Measurements from ENCODE around the gene ATG4C. TPM values are rescaled to one million over a fixed set of nuclear protein-coding genes. Genes with fewer than 3 reads are reported as not detected.
A peak's percentile ranks its signal among the peaks of the same experiment; 100 is the strongest.
"Not testable (repeated sequence)": the region's sequence is repeated elsewhere in the genome, so short reads cannot be mapped to it uniquely, and the experiment has no call there.

ATG4C gene
- total and polyA plus RNA-seq, 2 experiments from 2014 or later: 9.0 to 14.7 TPM

DNA sequence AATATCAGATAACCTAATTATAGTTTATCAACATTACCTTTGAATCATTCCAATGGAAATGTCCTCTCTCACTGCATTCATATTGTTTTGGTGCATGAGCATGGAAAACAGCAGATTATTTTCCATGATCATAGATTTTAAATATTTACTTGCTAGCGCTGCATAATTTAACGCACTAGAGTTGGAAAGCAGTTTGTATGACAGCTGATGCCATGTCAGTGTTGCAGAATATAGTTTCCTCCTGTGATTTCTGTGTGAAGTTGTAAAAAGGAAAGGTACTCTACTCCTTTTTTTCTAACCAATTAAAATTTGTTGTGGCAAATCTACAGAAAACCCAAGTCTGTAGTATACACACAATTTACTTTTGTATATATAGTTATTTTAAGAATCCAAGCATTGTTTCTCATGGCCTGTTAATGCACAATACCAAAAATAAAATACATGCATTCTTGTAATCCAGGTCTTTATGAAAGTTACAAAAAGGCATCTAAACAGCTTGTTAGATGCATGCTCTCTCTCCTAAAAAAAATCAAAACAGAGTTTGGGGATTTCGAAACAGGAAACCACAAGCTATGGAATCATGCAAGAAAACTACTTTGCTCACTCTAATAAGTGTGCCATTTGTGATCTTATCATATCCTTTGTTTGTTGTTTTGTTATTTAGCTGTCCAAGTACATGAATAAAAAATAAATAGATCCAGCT is 1.9 kb upstream of the ATG4C start:
- H3K27ac ChIP-seq: no peak overlapping the region
- DNase-seq (ENCODE audit: low read depth in 1 of 2, low spot score in 1 of 2): peak in 1 of 2 donors; percentile 87
- TF ChIP-seq, protein P1, sequence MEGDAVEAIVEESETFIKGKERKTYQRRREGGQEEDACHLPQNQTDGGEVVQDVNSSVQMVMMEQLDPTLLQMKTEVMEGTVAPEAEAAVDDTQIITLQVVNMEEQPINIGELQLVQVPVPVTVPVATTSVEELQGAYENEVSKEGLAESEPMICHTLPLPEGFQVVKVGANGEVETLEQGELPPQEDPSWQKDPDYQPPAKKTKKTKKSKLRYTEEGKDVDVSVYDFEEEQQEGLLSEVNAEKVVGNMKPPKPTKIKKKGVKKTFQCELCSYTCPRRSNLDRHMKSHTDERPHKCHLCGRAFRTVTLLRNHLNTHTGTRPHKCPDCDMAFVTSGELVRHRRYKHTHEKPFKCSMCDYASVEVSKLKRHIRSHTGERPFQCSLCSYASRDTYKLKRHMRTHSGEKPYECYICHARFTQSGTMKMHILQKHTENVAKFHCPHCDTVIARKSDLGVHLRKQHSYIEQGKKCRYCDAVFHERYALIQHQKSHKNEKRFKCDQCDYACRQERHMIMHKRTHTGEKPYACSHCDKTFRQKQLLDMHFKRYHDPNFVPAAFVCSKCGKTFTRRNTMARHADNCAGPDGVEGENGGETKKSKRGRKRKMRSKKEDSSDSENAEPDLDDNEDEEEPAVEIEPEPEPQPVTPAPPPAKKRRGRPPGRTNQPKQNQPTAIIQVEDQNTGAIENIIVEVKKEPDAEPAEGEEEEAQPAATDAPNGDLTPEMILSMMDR (IDR thresholded peaks at IDR 0.05; ENCODE audit: low read depth, low read length): no peak
- no peaks in the 10 kb centered on the region for H3K27me3 ChIP-seq
- peaks cover 10% of the 10 kb centered on the region for H3K4me1 ChIP-seq (ENCODE audit: low read depth)
- H3K9me3 ChIP-seq (ENCODE audit: low read depth): no peaks in the 10 kb centered on the region
- H3K4me3 ChIP-seq: no peak overlapping the region
- H3K36me3 ChIP-seq: no peaks in the 10 kb centered on the region

DNA sequence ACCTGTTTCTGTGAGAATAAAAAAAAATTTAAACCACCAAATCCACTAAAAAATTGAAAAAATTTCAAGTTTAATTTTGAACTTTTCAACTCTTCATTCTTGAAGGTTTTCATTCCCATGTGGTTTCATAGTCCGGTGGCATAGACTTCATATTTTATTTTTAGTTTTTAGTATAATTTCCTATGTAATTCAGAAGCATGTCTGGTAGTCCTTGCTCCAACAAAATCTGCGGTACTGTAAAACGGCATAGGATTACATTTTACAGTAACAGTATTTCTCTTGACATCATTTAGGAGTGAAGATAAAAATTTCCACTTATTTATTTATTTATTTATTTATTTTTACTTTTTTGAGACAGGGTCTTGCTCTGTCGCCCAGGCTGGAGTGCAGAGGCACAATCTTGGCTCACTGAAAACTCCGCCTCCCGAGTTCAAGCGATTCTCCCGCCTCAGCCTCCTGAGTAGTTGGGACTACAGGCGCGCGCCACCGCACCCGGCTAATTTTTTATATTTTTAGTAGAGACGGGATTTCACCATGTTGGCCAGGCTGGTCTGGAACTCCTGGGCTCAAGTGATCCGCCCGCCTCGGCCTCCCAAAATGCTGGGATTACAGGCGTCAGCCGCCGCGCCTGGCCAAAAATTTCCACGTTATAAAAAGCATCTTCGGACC is 1.3 kb upstream of the ATG4C start:
- not testable (repeated sequence) for H3K27me3 ChIP-seq; H3K4me1 ChIP-seq (ENCODE audit: low read depth); H3K4me3 ChIP-seq; H3K36me3 ChIP-seq; H3K27ac ChIP-seq; DNase-seq (ENCODE audit: low read depth in 1 of 2, low spot score in 1 of 2); H3K9me3 ChIP-seq (ENCODE audit: low read depth)

DNA sequence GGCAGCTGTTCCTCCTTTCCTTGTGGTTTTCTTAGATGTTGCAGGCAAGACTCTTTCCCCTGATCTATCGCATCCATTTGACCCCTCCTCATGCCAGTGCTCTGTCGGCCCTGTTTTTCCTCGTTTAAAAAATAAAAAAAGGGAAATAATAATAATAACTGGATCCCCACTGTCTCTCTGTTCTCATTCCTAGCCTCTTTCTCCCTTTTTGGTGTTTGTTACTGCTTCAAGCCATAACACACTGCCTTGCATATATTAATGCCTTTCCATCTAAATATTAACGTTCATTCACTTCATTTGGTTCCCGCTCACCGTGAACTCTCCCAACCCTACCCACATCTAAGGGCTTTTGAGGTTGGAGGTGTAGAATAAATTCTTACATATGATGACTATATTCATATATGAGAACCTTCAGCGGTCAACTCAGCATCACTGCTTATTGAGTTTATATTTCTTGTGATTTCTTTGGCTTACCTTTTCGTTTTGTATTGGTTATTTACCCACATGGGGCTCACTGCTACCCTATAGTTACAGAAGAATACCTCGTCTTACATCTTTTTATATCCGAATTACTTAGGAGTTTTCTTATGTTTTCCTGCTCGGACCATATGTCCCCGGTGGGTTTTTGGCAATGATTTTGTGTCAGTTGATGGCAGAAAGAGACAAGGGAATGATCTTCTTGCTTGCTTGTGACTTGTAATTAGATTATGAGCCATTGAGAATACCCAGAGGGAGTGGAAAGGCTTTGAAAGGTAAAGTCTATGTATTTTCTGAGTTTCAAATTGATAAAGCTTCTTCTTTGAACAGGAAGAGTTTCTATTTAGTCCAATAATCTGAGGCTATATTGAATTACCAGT is 805 bp downstream of the ATG4C start:
- no peaks in the 10 kb centered on the region for H3K27me3 ChIP-seq
- no peaks in the 10 kb centered on the region for H3K36me3 ChIP-seq
- no peaks in the 10 kb centered on the region for H3K9me3 ChIP-seq (ENCODE audit: low read depth)
- peak overlapping the region; percentile 97 for H3K27ac ChIP-seq
- TF ChIP-seq, protein P1 (IDR thresholded peaks at IDR 0.05; ENCODE audit: low read depth, low read length): no peak
- peak in 1 of 2 donors; percentile 25 for DNase-seq (ENCODE audit: low read depth in 1 of 2, low spot score in 1 of 2)
- peaks cover 11% of the 10 kb centered on the region for H3K4me1 ChIP-seq (ENCODE audit: low read depth)
- H3K4me3 ChIP-seq: peak overlapping the region; percentile 68

DNA sequence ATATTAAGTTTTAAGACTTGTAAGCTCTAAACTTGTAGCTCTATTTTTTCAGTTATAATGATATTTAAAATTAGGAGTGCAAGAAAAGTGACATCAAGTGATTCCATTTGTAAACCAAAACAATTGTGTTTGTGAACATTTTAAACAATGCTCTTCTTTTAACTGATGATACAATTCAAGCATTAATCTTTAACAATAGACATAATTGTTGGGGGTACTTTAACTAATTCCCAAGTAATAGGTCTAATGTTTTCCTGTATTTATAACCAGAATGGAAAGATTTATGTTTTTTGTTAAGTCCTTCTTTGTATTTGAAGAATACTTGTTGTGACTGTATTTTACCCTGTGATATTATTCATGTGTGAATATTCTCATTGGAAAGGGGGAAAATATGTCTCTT is 6.8 kb downstream of the ATG4C start:
- Histone ChIP-seq H3K36me3 (no peaks in the 10 kb centered on the region), H3K4me1 (ENCODE audit: low read depth) (peaks cover 4% of the 10 kb centered on the region), H3K9me3 (ENCODE audit: low read depth) (no peaks in the 10 kb centered on the region), H3K27me3 (no peaks in the 10 kb centered on the region), H3K4me3 (no peak overlapping the region), H3K27ac (no peak overlapping the region)
- TF ChIP-seq, protein P1 (IDR thresholded peaks at IDR 0.05; ENCODE audit: low read depth, low read length): no peak
- no peak for DNase-seq (ENCODE audit: low read depth in 1 of 2, low spot score in 1 of 2)

DNA sequence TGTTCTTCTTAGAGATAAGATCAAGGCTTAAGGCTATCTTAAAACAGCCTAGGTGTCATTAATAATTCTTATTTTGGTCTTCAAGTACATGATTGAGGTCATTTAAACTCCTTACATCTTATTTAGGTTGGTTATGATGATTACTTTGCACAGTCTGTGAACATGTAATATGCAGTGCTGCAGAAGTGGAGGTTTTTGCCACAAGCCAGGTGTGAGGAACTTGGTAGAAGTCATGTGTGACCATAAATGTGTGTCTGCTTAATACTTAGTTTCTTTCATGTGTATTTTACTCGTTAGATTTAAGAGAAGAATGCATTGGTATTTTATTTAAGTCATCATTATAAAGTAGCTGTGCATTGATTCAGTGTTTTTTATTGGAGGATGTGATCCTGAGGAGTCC is 10.1 kb downstream of the ATG4C start:
- Histone ChIP-seq H3K27me3 (no peaks in the 10 kb centered on the region), H3K27ac (no peak overlapping the region), H3K9me3 (ENCODE audit: low read depth) (no peaks in the 10 kb centered on the region), H3K4me3 (no peak overlapping the region), H3K36me3 (no peaks in the 10 kb centered on the region), H3K4me1 (ENCODE audit: low read depth) (no peaks in the 10 kb centered on the region)
- TF ChIP-seq, protein P1 (IDR thresholded peaks at IDR 0.05; ENCODE audit: low read depth, low read length): no peak
- DNase-seq (ENCODE audit: low read depth in 1 of 2, low spot score in 1 of 2): no peak

Measured in cardiac muscle cell (in vitro differentiated cells and primary cell).